CD4-positive, alpha-beta T cell (primary cell): Measurements from ENCODE around the gene SHLD1. TPM values are rescaled to one million over a fixed set of nuclear protein-coding genes. Genes with fewer than 3 reads are reported as not detected.

Source experiments
- ATAC-seq: fragments of 200-7000 bp; cut with Tn5 transposase; one replicate; pipeline ENCODE4 v1.10.0; 2022; ENCODE audit warnings: mild to moderate bottlenecking; ENCODE audit not compliant: poor library complexity
- CTCF ChIA-PET: fragments of 350-600 bp; sonication (Branson Sonifier 250); formaldehyde crosslinking; loops from one replicate; lab custom pipeline; 2021; ENCODE audit warnings: antibody characterized with exemption, inconsistent platforms; lab: Charles Lee
- POLR2A ChIA-PET: fragments of 350-600 bp; sonication (Branson Sonifier 250); formaldehyde crosslinking; loops from one replicate; lab custom pipeline; 2021; ENCODE audit warnings: antibody characterized with exemption, inconsistent platforms; lab: Charles Lee
- DNase-seq, 14 experiments: peaks; one replicate each; pipeline ENCODE4 v3.0.0-alpha.2; 2013 to 2020; ENCODE audit warnings: mixed read lengths in 2 of 14
- H3K27ac ChIP-seq, 2 donors: one replicate each; pipeline versions ENCODE4 v1.5.1 to v1.7.0; 2013; ENCODE audit warnings: low read length in 2 of 2, low read depth in 1 of 2, mild to moderate bottlenecking in 1 of 2
- H3K27me3 ChIP-seq, 2 experiments: 1 replicate in 1 of 2; 2 replicates in 1 of 2; pipeline versions ENCODE4 v1.6.1 to v1.7.0; 2013; ENCODE audit warnings: low read length in 2 of 2, control low read depth in 1 of 2, mild to moderate bottlenecking in 1 of 2, moderate library complexity in 1 of 2; ENCODE audit not compliant: insufficient read depth in 2 of 2, control insufficient read depth in 1 of 2
- H3K36me3 ChIP-seq: one replicate; pipeline ENCODE4 v1.6.1; 2013; ENCODE audit warnings: low read length, control low read depth; ENCODE audit not compliant: insufficient read depth
- H3K4me1 ChIP-seq: one replicate; pipeline ENCODE4 v1.6.1; 2013; ENCODE audit warnings: low read length, control low read depth; ENCODE audit not compliant: insufficient read depth
- H3K4me3 ChIP-seq: one replicate; pipeline ENCODE4 v1.5.1; 2013; ENCODE audit warnings: mild to moderate bottlenecking, low read length, moderate library complexity
- H3K9me3 ChIP-seq, 2 experiments: 1 replicate in 1 of 2; 2 replicates in 1 of 2; pipeline versions ENCODE4 v1.6.1 to v1.7.0; 2013; ENCODE audit warnings: low read length in 2 of 2, mild to moderate bottlenecking in 2 of 2, control low read depth in 1 of 2, moderate library complexity in 1 of 2; ENCODE audit not compliant: control insufficient read depth in 1 of 2, insufficient read depth in 1 of 2
- H3K27ac Mint-ChIP-seq: one replicate; pipeline ENCODE4 v1.8.0; 2020; ENCODE audit warnings: mixed read lengths
- H3K27me3 Mint-ChIP-seq: one replicate; pipeline ENCODE4 v1.8.0; 2021; ENCODE audit warnings: mixed read lengths
- H3K36me3 Mint-ChIP-seq: one replicate; pipeline ENCODE4 v1.8.0; 2021; ENCODE audit warnings: low read depth, mixed read lengths
- H3K4me1 Mint-ChIP-seq: one replicate; pipeline ENCODE4 v1.8.0; 2021; ENCODE audit warnings: low read depth, mixed read lengths
- H3K4me3 Mint-ChIP-seq: one replicate; pipeline ENCODE4 v1.8.0; 2020; ENCODE audit warnings: mild to moderate bottlenecking, mixed read lengths
- H3K9me3 Mint-ChIP-seq: one replicate; pipeline ENCODE4 v1.8.0; 2020; ENCODE audit warnings: mixed read lengths
- intact Hi-C, 2 experiments: fragments of 100-400 bp; cut with DNase I in 1 of 2; cut with micrococcal nuclease in 1 of 2; formaldehyde crosslinking; loops; one replicate each; pipeline versions ENCODE4 v1.15.1 to v1.9.0; 2023 to 2025; cut with DNase I, micrococcal nuclease
- total RNA-seq, 174 experiments: library from RNA in 2 of 174; stranded (reverse) in 2 of 174; gene quantifications; one replicate each; pipeline ENCODE4 v1.2.3 and lab custom pipeline; 2021 to 2026
- TF ChIP-seq, protein P1 (sequence below): fragments of 200-600 bp; IDR thresholded peaks from one replicate; pipeline ENCODE4 v1.8.0; 2022; ENCODE audit warnings: antibody characterized with exemption, mild to moderate bottlenecking

SHLD1 gene
- total RNA-seq, 2 experiments from 2014 or later, result 7.0 to 7.3 TPM

DNA sequence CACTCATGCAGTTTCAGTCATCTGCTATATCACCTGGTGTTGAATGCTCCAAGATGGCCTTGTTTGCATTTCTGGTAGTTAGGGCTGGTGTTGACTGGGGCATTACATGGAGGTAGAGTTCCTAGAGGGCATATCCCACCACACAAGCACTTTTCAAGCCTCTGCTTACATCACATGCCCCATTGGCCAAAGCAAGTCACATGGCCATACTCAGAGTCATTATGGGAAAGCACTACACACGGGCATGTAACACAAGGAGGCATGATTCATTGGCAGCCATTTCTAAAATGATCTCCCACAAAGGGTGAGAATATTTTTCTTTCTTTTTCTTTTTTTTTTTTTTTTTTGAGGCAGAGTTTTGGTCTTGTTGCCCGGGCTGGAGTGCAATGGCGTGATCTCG, 126.9 kb downstream of the SHLD1 start:
- H3K4me3 ChIP-seq, result no peak overlapping the region
- no peaks in the 10 kb centered on the region for H3K9me3 ChIP-seq
- Mint-ChIP-seq H3K9me3 (no peaks in the 10 kb centered on the region), H3K27me3 (no peaks in the 10 kb centered on the region), H3K36me3 (no peaks in the 10 kb centered on the region), H3K4me1 (peaks cover 5% of the 10 kb centered on the region), H3K4me3 (no peak overlapping the region), H3K27ac (no peak overlapping the region)
- no peak overlapping the region for H3K27ac ChIP-seq
- TF ChIP-seq, protein P1, sequence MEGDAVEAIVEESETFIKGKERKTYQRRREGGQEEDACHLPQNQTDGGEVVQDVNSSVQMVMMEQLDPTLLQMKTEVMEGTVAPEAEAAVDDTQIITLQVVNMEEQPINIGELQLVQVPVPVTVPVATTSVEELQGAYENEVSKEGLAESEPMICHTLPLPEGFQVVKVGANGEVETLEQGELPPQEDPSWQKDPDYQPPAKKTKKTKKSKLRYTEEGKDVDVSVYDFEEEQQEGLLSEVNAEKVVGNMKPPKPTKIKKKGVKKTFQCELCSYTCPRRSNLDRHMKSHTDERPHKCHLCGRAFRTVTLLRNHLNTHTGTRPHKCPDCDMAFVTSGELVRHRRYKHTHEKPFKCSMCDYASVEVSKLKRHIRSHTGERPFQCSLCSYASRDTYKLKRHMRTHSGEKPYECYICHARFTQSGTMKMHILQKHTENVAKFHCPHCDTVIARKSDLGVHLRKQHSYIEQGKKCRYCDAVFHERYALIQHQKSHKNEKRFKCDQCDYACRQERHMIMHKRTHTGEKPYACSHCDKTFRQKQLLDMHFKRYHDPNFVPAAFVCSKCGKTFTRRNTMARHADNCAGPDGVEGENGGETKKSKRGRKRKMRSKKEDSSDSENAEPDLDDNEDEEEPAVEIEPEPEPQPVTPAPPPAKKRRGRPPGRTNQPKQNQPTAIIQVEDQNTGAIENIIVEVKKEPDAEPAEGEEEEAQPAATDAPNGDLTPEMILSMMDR, result no peak
- no peaks in the 10 kb centered on the region for H3K36me3 ChIP-seq
- DNase-seq (no peak), ATAC-seq (no peak)
- intact Hi-C loops, result no loop called here
- ChIA-PET CTCF (no interaction called here), POLR2A (interaction anchor here (0.6 kb wide), 1 partner anchor 119 kb away, joined by 3 read pairs; no protein-coding TSS in a partner anchor)
- no peaks in the 10 kb centered on the region for H3K4me1 ChIP-seq
- H3K27me3 ChIP-seq, result no peaks in the 10 kb centered on the region

DNA sequence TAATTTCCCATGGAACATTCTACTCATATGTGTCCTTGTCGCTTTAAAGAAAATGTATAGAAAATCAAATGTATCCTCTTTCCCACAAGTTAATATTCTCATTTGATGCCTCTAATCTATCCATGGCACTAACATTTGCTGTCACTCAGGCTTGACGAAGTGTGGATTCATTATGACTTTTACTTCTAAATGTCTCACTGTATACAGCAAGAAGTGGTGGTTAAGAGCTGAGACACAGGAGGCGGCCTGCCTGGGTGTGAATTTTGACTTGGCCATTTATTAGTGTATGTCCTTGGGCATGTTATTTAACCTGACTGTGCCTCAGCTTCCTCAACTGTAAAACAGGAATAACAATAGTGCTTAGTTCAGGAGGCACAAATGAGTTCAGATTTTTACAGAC, 130.1 kb downstream of the SHLD1 start:
- intact Hi-C loops, result no loop called here

DNA sequence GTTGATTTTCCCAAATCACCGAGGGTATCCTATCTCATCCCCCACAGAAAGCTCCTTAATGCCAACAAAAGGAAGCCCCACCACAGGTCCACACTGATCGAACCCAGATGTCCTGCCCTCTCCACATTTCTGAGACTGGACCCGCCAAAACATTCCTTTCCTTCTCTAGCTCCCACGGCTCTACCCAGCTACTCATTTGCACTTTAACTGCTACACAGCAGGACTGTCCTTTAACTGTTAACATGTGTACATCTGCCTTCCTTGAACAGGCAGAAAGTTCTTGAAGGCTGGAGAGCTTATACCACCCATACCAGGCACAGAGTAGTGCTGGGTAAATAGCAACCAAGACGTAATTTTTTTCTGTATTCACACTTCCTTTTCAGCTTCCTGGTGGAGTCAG, 131.5 kb downstream of the SHLD1 start:
- Mint-ChIP-seq H3K9me3 (no peaks in the 10 kb centered on the region), H3K27me3 (no peaks in the 10 kb centered on the region), H3K4me3 (no peak overlapping the region), H3K4me1 (peaks cover 6% of the 10 kb centered on the region), H3K27ac (no peak overlapping the region), H3K36me3 (no peaks in the 10 kb centered on the region)
- Histone ChIP-seq H3K4me1 (no peaks in the 10 kb centered on the region), H3K27me3 (no peaks in the 10 kb centered on the region), H3K27ac (no peak overlapping the region), H3K36me3 (no peaks in the 10 kb centered on the region), H3K9me3 (no peaks in the 10 kb centered on the region), H3K4me3 (no peak overlapping the region)
- ATAC-seq, result no peak
- intact Hi-C loops, result no loop called here
- ChIA-PET CTCF (interaction anchor here (1.4 kb wide), 1 partner anchor 18 kb away, joined by 3 read pairs; no protein-coding TSS in a partner anchor), POLR2A (no interaction called here)
- DNase-seq, result no peak
- TF ChIP-seq, protein P1, result no peak

More for the DNA sequence above, 130.1 kb downstream of the SHLD1 start:
- Histone ChIP-seq H3K4me1 (no peaks in the 10 kb centered on the region), H3K27ac (no peak overlapping the region), H3K9me3 (no peaks in the 10 kb centered on the region), H3K4me3 (no peak overlapping the region), H3K27me3 (no peaks in the 10 kb centered on the region), H3K36me3 (no peaks in the 10 kb centered on the region)
- ChIA-PET CTCF (no interaction called here), POLR2A (no interaction called here)
- ATAC-seq (no peak), DNase-seq (no peak)
- TF ChIP-seq, protein P1, result no peak
- no peaks in the 10 kb centered on the region for H3K36me3 Mint-ChIP-seq
- H3K4me3 Mint-ChIP-seq, result no peak overlapping the region
- H3K4me1 Mint-ChIP-seq, result peaks cover 6% of the 10 kb centered on the region
- H3K27me3 Mint-ChIP-seq, result no peaks in the 10 kb centered on the region
- H3K9me3 Mint-ChIP-seq, result no peaks in the 10 kb centered on the region
- H3K27ac Mint-ChIP-seq, result no peak overlapping the region
